Spleen (tissue), 7 donors: ENCODE measurements around the gene TTC28.

Experiments used
- CTCF ChIP-seq, 11 experiments: fragments of 200-600 bp in 7 of 11; fragments of 450-650 bp in 4 of 11; sonication (generic) in 4 of 11; IDR thresholded peaks in 8 of 11; conservative IDR thresholded peaks in 3 of 11; 1 replicate in 7 of 11; 2 replicates in 4 of 11; pipeline versions ENCODE4 v1.4.0 to v1.8.0; 2016 to 2021; ENCODE audit warnings: antibody characterized with exemption in 11 of 11, inconsistent platforms in 4 of 11, mild to moderate bottlenecking in 1 of 11
- POLR2AphosphoS5 ChIP-seq, 3 donors: sonication (generic); formaldehyde crosslinking; IDR thresholded peaks; one replicate each; pipeline ENCODE4 v1.5.1; 2017; ENCODE audit warnings: antibody characterized with exemption in 3 of 3
- donor health status: DM: no; HTN: no; CAD: no; lungs with moderate emphysema.
- donor health status: DM: no; HTN: no; CAD: no.
- donor health status: DM: no; HTN: no; CAD: no.

GRCh38 chr22:28597665-28598064 lies 82.0 kb downstream of the TTC28 start:
- TF ChIP-seq POLR2AphosphoS5 (IDR thresholded peaks at IDR 0.05) (no peak), CTCF (IDR thresholded peaks at IDR 0.05 in 8 of 11, conservative IDR thresholded peaks at IDR 0.05 in 3 of 11) (no peak)
